22Rv1 (cell line): ENCODE measurements around the gene MEI4.

Source experiments
- H3K27ac ChIP-seq: fragments of 450-650 bp; 2 replicates; pipeline ENCODE4 v1.5.1; 2017
- ZFX ChIP-seq: fragments of 450-650 bp; IDR thresholded peaks from 2 replicates; pipeline ENCODE4 v1.6.1; 2017; ENCODE audit warnings: antibody characterized with exemption, borderline replicate concordance
- TF ChIP-seq, protein P1 (sequence below): fragments of 450-650 bp; IDR thresholded peaks from 2 replicates; pipeline ENCODE4 v1.5.1; 2017; ENCODE audit warnings: mild to moderate bottlenecking

Gene MEI4

DNA sequence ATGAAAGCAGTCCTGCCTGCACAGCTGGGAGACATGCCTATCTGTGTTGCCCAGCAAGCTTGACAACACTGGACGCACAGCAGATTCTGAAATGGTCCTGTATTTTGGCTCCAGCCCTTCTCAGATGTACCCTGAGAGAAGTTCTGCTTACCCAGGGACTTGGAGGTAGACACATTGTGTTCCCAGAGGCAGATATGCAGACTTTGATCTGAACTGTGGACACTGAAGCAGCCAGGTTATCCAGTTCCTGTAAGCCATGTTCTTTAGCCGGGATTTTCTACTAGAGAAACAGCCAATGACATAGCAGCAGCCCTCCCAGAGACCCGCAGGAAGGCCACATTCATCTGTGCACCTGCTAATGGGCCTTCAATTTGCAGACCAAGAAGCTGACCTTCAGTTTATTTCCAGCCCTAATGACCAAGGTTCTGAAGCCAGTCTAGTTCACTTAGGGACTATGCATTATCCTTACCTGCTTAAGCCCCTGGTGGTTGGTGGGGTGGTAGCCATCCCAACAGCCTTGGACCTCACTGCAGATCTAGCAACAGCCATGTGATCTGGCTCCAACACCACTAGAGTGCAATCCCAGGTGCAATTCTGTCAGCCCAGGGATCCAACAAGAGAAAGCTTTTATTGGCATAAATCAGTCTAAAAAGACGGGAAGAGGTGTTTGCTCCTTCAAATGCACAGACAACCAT is 134.2 kb downstream of the MEI4 start:
- no peak overlapping the region for H3K27ac ChIP-seq

DNA sequence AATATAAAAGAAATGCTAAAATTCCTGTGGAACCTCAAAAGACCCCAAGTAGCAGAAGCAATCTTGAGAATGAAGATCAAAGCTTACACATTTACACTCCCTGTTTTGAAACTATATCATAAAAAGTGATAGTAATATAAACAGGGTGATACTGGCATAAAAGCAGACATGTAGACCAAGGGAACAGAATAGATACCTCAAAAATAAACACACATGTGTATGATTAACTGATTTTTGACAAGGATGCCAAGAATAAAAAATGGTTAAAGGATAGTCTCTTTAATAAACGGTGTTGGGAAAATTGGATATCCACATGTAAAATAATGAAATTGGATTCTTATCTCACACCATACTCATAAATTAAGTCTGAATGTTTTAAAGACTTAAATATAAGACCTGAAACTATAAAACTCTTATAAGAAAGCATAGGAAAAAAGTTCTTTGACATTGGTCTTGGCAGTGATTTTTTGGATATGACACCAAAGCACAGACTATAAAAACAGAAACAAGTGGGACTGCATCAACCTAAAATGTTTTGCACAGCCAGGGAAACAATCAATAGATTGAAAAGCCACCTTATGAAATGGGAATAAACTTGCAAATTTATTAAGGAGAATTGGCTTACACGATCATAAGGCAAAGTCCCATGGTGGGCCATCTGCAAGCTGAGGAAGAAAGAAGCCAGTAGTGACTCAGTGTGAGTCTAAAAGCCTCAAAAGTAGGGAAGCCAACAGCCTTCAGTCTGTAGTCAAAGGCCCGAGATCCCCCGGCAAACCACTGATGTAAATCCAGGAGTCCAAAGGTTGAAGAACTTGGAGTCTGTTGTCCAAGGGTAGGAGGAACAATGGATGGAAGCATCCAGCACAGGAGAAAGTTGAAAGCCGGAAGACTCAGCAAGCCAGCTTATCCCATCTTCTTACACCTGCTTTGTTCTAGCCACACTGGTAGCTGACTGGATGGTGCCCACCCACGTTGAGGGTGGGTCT is 144.3 kb downstream of the MEI4 start:
- TF ChIP-seq, protein P1, sequence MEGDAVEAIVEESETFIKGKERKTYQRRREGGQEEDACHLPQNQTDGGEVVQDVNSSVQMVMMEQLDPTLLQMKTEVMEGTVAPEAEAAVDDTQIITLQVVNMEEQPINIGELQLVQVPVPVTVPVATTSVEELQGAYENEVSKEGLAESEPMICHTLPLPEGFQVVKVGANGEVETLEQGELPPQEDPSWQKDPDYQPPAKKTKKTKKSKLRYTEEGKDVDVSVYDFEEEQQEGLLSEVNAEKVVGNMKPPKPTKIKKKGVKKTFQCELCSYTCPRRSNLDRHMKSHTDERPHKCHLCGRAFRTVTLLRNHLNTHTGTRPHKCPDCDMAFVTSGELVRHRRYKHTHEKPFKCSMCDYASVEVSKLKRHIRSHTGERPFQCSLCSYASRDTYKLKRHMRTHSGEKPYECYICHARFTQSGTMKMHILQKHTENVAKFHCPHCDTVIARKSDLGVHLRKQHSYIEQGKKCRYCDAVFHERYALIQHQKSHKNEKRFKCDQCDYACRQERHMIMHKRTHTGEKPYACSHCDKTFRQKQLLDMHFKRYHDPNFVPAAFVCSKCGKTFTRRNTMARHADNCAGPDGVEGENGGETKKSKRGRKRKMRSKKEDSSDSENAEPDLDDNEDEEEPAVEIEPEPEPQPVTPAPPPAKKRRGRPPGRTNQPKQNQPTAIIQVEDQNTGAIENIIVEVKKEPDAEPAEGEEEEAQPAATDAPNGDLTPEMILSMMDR, result no peak
- no peak for TF ChIP-seq ZFX
- H3K27ac ChIP-seq, result no peak overlapping the region

More for the DNA sequence above, 134.2 kb downstream of the MEI4 start:
- TF ChIP-seq ZFX, result no peak
- TF ChIP-seq, protein P1, result no peak

DNA sequence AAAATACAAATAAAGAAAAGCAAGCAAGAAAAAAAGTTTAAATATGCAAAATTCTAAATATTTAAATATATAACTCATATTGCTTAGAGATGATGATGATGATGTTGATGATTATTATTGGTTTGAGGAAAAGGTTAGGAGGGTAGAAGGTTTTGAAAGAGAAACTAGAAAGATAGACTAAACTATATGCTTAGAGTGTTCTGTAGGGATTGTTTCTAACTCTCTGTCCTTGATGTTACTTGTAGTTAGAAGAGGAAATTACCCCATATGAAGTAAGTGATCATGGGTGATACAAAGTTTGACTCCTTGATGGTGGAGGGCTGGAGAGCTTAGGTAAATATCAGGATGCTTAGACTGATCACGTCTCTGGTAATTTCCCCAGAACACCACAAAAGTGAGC is 159.5 kb downstream of the MEI4 start:
- TF ChIP-seq, protein P1, result no peak
- no peak for TF ChIP-seq ZFX
- H3K27ac ChIP-seq, result no peak overlapping the region

DNA sequence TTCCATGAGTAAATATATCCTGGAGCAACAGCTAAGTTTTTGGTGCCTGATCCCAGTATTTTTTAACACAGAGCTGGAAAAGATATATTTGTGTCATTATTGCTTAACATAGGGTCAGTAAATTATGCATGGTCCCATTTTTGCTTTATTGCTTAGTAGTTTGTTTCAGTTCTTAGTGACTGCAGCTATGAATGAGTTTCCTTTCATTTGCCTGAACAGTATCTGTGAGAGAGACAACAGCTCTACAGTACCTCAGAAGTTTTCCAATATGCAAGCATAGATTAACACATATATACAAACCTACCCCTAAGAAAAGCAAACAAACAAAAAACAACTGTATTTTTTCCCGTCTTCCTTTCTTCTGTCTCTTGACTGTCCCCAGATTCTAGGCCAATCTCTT is 160.3 kb downstream of the MEI4 start:
- no peak overlapping the region for H3K27ac ChIP-seq
- TF ChIP-seq ZFX, result no peak
- TF ChIP-seq, protein P1, result no peak

DNA sequence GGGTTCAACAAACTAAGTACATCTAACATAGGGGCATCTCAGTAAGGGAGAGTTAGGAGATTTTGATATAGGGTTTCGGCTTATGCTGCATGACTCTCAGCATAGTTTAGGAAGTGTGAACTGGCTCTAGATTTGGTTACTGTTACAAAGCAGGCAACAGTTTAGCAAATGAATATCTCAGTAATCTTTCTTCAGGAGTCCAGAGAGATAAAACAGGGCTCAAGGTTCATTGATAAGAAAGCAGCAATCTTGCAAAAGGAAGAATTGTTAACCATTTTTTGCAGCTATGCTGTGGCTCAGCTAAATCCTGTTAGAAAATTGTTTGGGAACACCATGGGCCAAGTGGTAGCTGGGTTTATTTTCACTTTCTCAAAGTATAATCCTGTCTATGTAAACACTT is 161.3 kb downstream of the MEI4 start:
- TF ChIP-seq, protein P1, result no peak
- TF ChIP-seq ZFX, result no peak
- H3K27ac ChIP-seq, result no peak overlapping the region

DNA sequence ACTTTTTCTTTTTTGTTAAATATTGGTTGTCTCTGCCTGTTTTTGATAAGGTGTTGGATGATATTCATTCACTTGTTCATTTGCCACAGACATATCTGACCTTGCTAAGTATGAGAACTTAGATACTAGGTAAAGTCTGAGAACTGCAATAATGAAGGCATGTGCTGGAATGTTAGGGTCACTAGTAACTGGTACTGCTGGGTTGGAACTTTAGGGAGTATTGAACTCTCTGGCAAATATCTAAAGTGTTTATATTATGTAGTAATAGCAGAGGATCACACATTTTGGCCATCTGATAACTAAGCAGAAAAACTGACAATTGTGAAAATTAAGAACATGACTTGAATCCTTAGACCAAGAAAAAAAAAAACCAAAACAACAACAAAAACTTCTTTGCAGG is 162.7 kb downstream of the MEI4 start:
- TF ChIP-seq, protein P1, result no peak
- TF ChIP-seq ZFX, result no peak
- no peak overlapping the region for H3K27ac ChIP-seq

DNA sequence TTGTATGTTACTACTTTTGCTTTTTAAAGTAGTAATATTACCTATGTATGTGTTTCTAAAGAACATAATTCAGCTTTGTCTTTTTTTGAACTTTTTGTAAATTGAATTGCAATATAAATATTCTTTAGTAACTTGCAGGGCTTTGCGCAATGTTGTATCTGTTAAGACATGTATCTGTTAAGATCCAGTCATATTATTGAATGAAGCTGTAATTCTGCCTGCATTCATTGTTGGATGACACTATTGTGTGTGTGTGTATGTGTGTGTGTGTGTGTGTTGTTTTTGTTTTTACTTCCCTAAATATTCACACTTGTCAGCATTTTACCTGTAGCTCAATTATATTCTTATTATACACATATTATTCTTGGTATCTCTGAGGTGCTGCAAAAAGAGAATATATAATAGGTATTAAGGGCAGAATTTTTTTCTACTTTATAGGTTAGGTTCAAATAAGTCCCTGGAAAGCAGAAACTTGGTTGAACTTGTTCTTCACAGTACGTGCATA is 164.0 kb downstream of the MEI4 start:
- H3K27ac ChIP-seq, result no peak overlapping the region
- no peak for TF ChIP-seq ZFX
